Activated T-cell treated with anti-CD3 and anti-CD28 coated beads for 4 hours (primary cell): ENCODE results near the gene TRERF1.

Experiments used
- DNase-seq: peaks from one replicate; pipeline ENCODE4 v3.0.0-alpha.2; 2020

Gene TRERF1

DNA sequence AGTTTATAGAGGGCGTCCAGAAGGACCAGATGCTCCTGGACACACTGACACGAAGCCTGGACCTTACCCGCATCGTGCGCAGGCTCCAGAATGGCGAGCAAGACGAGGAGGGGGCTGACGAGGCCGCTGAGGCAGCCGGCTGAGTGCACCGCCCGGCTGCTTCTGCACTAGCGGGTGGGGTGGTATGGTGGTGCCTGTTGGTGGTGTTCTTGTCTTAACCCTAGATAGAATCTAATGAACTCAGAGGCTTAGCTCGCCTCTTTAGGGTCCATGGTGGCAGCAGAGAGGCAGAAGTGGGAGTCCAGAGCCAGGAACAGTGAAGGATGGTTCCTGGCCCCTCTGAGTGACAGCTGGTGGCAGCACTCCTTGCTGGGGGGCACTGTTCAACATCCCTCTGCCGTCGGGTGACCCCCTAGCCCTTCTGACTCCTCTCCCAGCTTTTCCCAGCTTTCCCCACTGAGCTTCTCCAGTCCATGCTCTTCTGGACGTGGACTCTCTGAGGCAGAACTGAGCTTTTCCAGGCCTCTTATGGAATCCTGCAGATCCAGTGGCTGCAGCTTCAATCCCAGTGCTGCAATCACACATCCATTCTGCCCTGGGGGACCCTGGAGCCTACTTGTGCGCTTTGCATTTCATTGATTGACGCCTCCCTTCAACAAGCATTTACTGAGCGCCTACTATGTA is 272.3 kb downstream of the TRERF1 start:
- DNase-seq, result no peak

DNA sequence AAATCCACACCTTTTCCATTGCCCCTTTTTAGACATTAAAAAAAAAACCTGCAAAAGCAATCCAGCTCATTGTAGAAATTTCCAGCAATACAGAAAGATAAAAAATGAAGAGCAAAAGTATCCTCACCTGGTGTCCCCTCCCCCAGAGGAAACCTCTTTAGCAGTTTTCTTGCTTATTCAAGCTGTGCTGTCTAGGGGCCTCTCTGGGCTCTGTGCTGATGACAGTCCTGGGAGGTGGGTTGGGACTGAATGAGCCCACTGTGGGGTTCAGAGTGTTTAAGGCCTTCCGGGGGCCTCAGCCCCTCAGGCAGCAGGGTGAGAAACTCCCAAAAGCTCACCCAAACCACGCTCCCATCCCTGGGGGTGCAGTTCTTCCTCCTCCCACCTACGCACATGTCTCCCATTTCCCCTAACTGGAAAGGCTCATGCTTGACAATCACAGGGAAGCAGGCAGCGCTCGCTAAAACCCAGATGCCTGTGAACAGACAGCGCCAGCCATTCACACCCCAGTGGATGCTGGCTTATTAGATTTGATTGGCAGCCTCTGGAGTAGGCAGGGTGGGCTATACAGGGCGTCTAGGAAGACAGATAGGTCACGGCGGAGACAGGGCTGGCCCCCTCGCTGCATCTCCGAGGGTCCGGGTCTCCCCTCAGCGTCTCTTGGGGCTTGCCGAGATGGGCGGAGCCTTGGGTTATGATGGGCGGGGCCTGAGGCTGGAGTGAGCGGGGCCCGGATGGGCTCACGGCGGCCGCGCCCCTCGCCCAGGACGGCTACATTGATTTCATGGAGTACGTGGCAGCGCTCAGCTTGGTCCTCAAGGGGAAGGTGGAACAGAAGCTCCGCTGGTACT is 274.0 kb downstream of the TRERF1 start:
- no peak for DNase-seq

DNA sequence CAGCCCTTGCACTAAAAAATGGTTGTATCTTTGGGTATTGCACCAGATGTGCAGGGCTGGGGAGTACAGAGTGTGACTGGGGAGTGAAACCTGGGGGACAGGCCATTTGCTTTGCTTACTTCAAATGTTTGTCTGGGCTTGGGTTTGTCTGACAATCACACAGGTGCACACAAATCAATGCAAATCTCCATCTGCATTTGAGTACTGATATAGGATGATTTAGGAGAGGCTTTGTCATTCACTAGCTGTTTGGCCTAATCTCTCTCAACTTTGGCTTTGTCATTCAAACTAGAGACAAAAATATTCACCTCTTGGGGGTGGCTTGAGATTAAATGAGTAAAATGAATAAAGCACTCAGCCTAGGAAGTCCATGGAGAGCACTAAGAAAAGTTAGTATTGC is 274.7 kb downstream of the TRERF1 start:
- no peak for DNase-seq

- no peak for DNase-seq
These were observed 275.9 kb downstream of the TRERF1 start for GRCh38 chr6:42175860-42176259.
